ENCODE results near the gene MIA2. TPM values are rescaled to one million over a fixed set of nuclear protein-coding genes. Genes with fewer than 3 reads are reported as not detected.

Gene MIA2
- total RNA-seq, 1 donor from 2014 or later, result 23.5 TPM

- Mint-ChIP-seq H3K4me3 (no peak overlapping the region), H3K9me3 (no peaks in the 10 kb centered on the region), H3K4me1 (ENCODE audit: unreplicated experiment) (peaks cover 33% of the 10 kb centered on the region), H3K27me3 (no peaks in the 10 kb centered on the region), H3K27ac (peak overlapping the region; percentile 4), H3K36me3 (no peaks in the 10 kb centered on the region)
- peak; percentile 38 for TF ChIP-seq CTCF (conservative IDR thresholded peaks at IDR 0.05)
- no peak for DNase-seq (ENCODE audit: extremely low spot score, unreplicated experiment)
Observed at GRCh38 chr14:39426605-39427004, 192.9 kb downstream of the MIA2 start.

DNA sequence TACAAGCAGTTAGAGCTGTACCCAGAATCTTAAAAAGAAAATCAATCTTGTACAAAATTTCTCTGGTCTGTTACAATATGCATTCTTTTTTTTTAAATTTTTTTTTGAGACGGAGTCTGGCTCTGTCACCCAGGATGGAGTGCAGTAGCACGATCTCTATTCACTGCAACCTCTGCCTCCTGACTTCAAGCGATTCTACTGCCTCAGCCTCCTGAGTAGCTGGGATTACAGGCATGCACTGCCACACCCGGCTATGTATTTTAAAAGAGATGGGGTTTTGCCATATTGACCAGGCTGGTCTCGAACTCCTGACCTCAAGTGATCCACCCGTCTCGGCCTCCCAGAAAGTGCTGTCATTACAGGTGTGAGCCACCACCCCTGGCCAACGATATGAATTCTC is 194.4 kb downstream of the MIA2 start:
- Mint-ChIP-seq H3K9me3 (no peaks in the 10 kb centered on the region), H3K4me3 (no peak overlapping the region), H3K4me1 (ENCODE audit: unreplicated experiment) (peaks cover 34% of the 10 kb centered on the region), H3K36me3 (no peaks in the 10 kb centered on the region), H3K27me3 (no peaks in the 10 kb centered on the region), H3K27ac (no peak overlapping the region)
- TF ChIP-seq CTCF (conservative IDR thresholded peaks at IDR 0.05), result no peak
- DNase-seq (ENCODE audit: extremely low spot score, unreplicated experiment), result no peak

DNA sequence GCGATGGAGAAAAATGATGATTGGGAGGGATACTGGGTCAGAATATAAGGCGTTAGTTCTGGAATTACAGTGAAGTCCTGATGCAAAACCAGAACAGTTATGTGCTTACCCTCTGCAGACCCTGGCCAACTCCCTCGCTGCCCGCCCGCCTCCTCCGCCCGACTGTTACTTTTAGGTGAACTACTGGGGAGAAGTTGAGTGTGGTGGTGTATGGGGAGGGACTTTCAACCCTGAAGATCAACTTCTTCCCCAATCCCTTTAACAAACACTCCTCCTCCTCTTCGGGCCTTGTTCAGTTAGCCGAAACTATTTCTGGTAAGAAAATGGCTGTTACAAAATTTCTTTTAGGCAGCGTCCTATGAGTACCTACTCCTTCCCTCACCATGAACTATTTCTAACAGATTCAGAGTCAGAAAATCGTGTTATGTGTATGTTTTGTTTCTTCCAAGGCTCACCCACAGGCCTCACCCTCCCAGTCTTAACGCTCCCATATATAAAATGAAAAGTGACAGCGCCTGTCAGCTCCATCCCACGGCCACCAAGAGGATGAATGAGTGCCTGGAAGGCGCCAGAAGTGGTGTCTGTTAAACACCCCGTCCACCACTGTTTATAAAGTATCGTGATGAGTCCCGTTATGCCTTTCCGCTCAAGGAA is 197.2 kb downstream of the MIA2 start:
- no peak for TF ChIP-seq CTCF (conservative IDR thresholded peaks at IDR 0.05)
- no peak for DNase-seq (ENCODE audit: extremely low spot score, unreplicated experiment)
- Mint-ChIP-seq H3K4me3 (peak overlapping the region; percentile 96), H3K27me3 (no peaks in the 10 kb centered on the region), H3K4me1 (ENCODE audit: unreplicated experiment) (peaks cover 32% of the 10 kb centered on the region), H3K9me3 (no peaks in the 10 kb centered on the region), H3K36me3 (no peaks in the 10 kb centered on the region), H3K27ac (peak overlapping the region; percentile 100)

DNA sequence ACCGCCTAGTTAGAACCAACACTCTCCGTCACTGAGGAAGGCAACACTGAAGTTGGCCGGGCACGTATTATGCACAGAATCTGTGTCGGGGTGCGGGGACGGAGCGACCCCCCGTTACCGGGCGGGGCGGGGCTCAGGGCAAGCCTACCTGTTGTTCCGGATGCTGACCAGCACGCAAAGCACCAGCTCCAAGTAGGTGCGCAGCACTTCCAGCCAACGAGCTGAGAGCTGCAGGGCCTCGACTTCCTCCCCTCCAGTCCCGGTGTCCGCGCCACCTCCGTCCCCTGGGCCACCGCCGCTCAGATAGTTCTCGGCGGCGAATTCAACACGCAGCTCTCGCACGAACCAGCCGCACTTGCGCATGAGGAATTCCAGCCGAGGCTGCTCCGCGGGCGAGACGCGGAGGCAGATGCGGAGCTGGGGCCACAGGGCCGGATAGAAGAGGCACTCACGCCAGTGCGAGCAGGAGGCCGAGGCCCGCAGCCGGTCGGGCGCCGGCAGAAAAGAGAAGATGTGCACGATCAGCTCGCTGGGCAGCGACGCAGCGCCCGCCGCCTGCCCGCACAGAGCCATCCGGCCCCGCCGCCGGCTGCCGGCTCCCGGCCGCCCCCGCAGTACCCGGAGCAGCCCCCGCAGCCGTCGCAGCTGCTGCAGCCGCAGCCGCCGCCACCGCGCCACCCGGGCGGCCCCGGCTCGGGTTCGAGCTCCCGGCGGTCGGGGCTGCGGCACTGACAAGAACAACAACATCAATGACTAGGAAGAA is 197.9 kb downstream of the MIA2 start:
- Mint-ChIP-seq H3K4me3 (peak overlapping the region; percentile 100), H3K27ac (peak overlapping the region; percentile 100), H3K9me3 (no peaks in the 10 kb centered on the region), H3K27me3 (no peaks in the 10 kb centered on the region), H3K4me1 (ENCODE audit: unreplicated experiment) (peaks cover 27% of the 10 kb centered on the region), H3K36me3 (no peaks in the 10 kb centered on the region)
- DNase-seq (ENCODE audit: extremely low spot score, unreplicated experiment), result peak; percentile 70
- no peak for TF ChIP-seq CTCF (conservative IDR thresholded peaks at IDR 0.05)

- DNase-seq (ENCODE audit: extremely low spot score, unreplicated experiment), result peak; percentile 94
- peak within 1 kb of the TSS; percentile 100 for H3K4me3 Mint-ChIP-seq
Observed at GRCh38 chr14:39432179-39432618, 198.5 kb downstream of the MIA2 start, which contains the start of gene FBXO33. Gene FBXO33 (minus strand): TSS chr14:39432433. CDS start chr14:39432162, 271 bp downstream.

More at GRCh38 chr14:39432179-39432618, 198.5 kb downstream of the MIA2 start, which contains the start of gene FBXO33:
- H3K27ac Mint-ChIP-seq, result peak within 1 kb of the TSS; percentile 100
- H3K27me3 Mint-ChIP-seq, result no peaks in the 10 kb centered on the region
- no peaks in the 10 kb centered on the region for H3K9me3 Mint-ChIP-seq
- peaks cover 24% of the 10 kb centered on the region for H3K4me1 Mint-ChIP-seq (ENCODE audit: unreplicated experiment)
- no peaks in the 10 kb centered on the region for H3K36me3 Mint-ChIP-seq
- TF ChIP-seq CTCF (conservative IDR thresholded peaks at IDR 0.05), result no peak

Measured in type B pancreatic cell (in vitro differentiated cells).